Measurements from ENCODE around the gene SLC38A11. TPM values are rescaled to one million over a fixed set of nuclear protein-coding genes. Genes with fewer than 3 reads are reported as not detected.

SLC38A11 gene
- polyA plus RNA-seq, 1 donor (not counting 4 experiments of a cell fraction or from before 2014, with no cell fraction given), result not detected

GRCh38 chr2:164932377-164932776 lies 22.9 kb downstream of the SLC38A11 start:
- dilution Hi-C loops (cut with MboI; ENCODE audit: extremely low pct_ligation_motif_present, low sequenced_read_pairs), result no loop called here
- FAIRE-seq (no peak), DNase-seq (ENCODE audit: low read depth, low spot score) (no peak)
- Histone ChIP-seq H3K9ac (ENCODE audit: control insufficient read depth, extremely low read depth, insufficient read depth, low read length) (no peak overlapping the region), H3K4me2 (ENCODE audit: control insufficient read depth, extremely low read depth, insufficient read depth, low read depth, low read length) (no peak overlapping the region), H3K27ac (ENCODE audit: control insufficient read depth, insufficient read depth, low read length) (no peak overlapping the region), H3K36me3 (ENCODE audit: control insufficient read depth in 2 of 2, extremely low read depth in 1 of 2, insufficient read depth in 2 of 2, low read length in 2 of 2) (no peaks in the 10 kb centered on the region), H2AFZ (ENCODE audit: control insufficient read depth, low read length) (no peak overlapping the region), H3K27me3 (ENCODE audit: control insufficient read depth, extremely low read depth, insufficient read depth, low read length) (no peaks in the 10 kb centered on the region), H4K20me1 (ENCODE audit: control insufficient read depth, extremely low read depth, insufficient read depth, low read length) (no peaks in the 10 kb centered on the region), H3K4me3 (ENCODE audit: control insufficient read depth in 2 of 3, extremely low read depth in 1 of 3, insufficient read depth in 2 of 3, low read depth in 1 of 3, low read length in 3 of 3) (no peak overlapping the region), H3K9me3 (ENCODE audit: control insufficient read depth, low read depth, low read length) (no peaks in the 10 kb centered on the region), H3K79me2 (ENCODE audit: control insufficient read depth, insufficient read depth, low read length) (no peaks in the 10 kb centered on the region), H3K4me1 (ENCODE audit: control insufficient read depth, extremely low read depth, insufficient read depth, low read length) (no peaks in the 10 kb centered on the region), H3K9me1 (ENCODE audit: control insufficient read depth, extremely low read depth, insufficient read depth, low read length) (no peaks in the 10 kb centered on the region)
- TF ChIP-seq CTCF (optimal IDR thresholded peaks at IDR 0.05 in 1 of 3, IDR thresholded peaks at IDR 0.05 in 1 of 3, conservative IDR thresholded peaks at IDR 0.05 in 1 of 3; ENCODE audit: extremely low read depth in 1 of 3, insufficient read depth in 2 of 3, low read length in 3 of 3) (no peak), EZH2 (IDR thresholded peaks at IDR 0.05; ENCODE audit: low read length) (no peak)

GRCh38 chr2:164928101-164928673 lies 27.1 kb downstream of the SLC38A11 start:
- Histone ChIP-seq H3K9me3 (ENCODE audit: control insufficient read depth, low read depth, low read length) (no peaks in the 10 kb centered on the region), H3K27ac (ENCODE audit: control insufficient read depth, insufficient read depth, low read length) (no peak overlapping the region), H3K9me1 (ENCODE audit: control insufficient read depth, extremely low read depth, insufficient read depth, low read length) (no peaks in the 10 kb centered on the region), H3K79me2 (ENCODE audit: control insufficient read depth, insufficient read depth, low read length) (no peaks in the 10 kb centered on the region), H3K36me3 (ENCODE audit: control insufficient read depth in 2 of 2, extremely low read depth in 1 of 2, insufficient read depth in 2 of 2, low read length in 2 of 2) (no peaks in the 10 kb centered on the region), H2AFZ (ENCODE audit: control insufficient read depth, low read length) (no peak overlapping the region), H3K27me3 (ENCODE audit: control insufficient read depth, extremely low read depth, insufficient read depth, low read length) (no peaks in the 10 kb centered on the region), H3K9ac (ENCODE audit: control insufficient read depth, extremely low read depth, insufficient read depth, low read length) (no peak overlapping the region), H3K4me3 (ENCODE audit: control insufficient read depth in 2 of 3, extremely low read depth in 1 of 3, insufficient read depth in 2 of 3, low read depth in 1 of 3, low read length in 3 of 3) (no peak overlapping the region), H3K4me2 (ENCODE audit: control insufficient read depth, extremely low read depth, insufficient read depth, low read depth, low read length) (no peak overlapping the region), H4K20me1 (ENCODE audit: control insufficient read depth, extremely low read depth, insufficient read depth, low read length) (no peaks in the 10 kb centered on the region), H3K4me1 (ENCODE audit: control insufficient read depth, extremely low read depth, insufficient read depth, low read length) (no peaks in the 10 kb centered on the region)
- DNase-seq (ENCODE audit: low read depth, low spot score), result no peak
- dilution Hi-C loops (cut with MboI; ENCODE audit: extremely low pct_ligation_motif_present, low sequenced_read_pairs), result no loop called here
- no peak for TF ChIP-seq EZH2 (IDR thresholded peaks at IDR 0.05; ENCODE audit: low read length)
- no peak for TF ChIP-seq CTCF (optimal IDR thresholded peaks at IDR 0.05 in 1 of 3, IDR thresholded peaks at IDR 0.05 in 1 of 3, conservative IDR thresholded peaks at IDR 0.05 in 1 of 3; ENCODE audit: extremely low read depth in 1 of 3, insufficient read depth in 2 of 3, low read length in 3 of 3)
- FAIRE-seq, result no peak

All from keratinocyte (primary cell).